ENCODE results near the gene MORN5.

Gene MORN5

DNA sequence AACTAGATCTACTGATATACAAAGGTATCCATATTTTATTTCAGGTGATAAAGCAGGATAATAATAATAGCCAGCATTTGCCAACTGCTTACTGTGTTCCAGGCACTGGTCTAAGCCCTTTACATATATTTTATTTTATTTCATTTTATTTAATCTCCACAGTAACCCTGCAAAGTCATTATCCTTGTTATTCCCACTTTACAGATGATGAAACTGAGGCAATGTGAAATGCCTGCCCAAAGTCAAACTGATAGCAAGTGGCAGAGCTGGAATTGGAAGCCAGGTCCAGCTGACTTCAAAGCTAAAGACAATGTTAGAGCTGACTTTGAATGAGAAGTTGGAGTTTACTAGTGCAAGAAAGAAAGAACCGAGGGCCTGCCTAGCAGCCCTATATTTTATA is 24.8 kb downstream of the MORN5 start:
- peaks cover 4% of the 10 kb centered on the region for H3K4me1 ChIP-seq (ENCODE audit: insufficient read depth, low read length, poor library complexity, severe bottlenecking)
- H3K27me3 ChIP-seq (ENCODE audit: insufficient read depth, low read length, poor library complexity, severe bottlenecking): no peaks in the 10 kb centered on the region
- H2AFZ ChIP-seq (ENCODE audit: low read length): no peak overlapping the region
- H3K36me3 ChIP-seq (ENCODE audit: insufficient read depth, low read length): no peaks in the 10 kb centered on the region
- no peaks in the 10 kb centered on the region for H3K9me2 ChIP-seq (replicated peaks; ENCODE audit: low read depth, low read length)
- H3K4me3 ChIP-seq (ENCODE audit: low read length, poor library complexity, severe bottlenecking): no peak overlapping the region
- no peaks in the 10 kb centered on the region for H3K79me2 ChIP-seq (ENCODE audit: insufficient read depth, low read length)
- H3K9ac ChIP-seq (ENCODE audit: low read depth, low read length, poor library complexity, severe bottlenecking): no peak overlapping the region
- no peaks in the 10 kb centered on the region for H3K9me3 ChIP-seq (ENCODE audit: insufficient read depth, low read depth, low read length)
- TF ChIP-seq EZH2phosphoT487 (IDR thresholded peaks at IDR 0.05; ENCODE audit: borderline replicate concordance): no peak
- no peaks in the 10 kb centered on the region for H3F3A ChIP-seq (ENCODE audit: low read depth)
- no peak overlapping the region for H3K4me2 ChIP-seq (ENCODE audit: low read depth, low read length, poor library complexity, severe bottlenecking)
- no peaks in the 10 kb centered on the region for H4K20me1 ChIP-seq (ENCODE audit: insufficient read depth, low read length, poor library complexity, severe bottlenecking)

DNA sequence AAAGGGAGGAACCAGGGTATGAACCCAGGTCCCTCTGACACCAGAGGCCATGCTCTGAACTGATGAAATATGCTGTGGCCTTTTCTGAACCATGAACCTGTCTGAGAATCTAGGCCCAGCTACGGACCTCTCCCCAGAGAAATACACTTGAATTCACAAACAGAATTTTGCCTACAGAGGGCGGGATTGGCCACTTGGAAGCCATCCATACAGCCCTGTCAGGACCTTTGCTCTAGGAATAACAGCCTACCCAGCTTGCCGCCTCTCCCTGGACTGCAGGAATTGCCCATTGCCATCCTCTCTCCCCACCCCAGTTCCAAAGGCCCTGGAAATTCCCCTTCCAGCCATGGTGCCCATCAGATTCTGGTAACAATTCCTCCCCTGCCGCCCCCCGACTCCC is 26.6 kb downstream of the MORN5 start:
- H3K4me1 ChIP-seq (ENCODE audit: insufficient read depth, low read length, poor library complexity, severe bottlenecking): no peaks in the 10 kb centered on the region
- no peaks in the 10 kb centered on the region for H3F3A ChIP-seq (ENCODE audit: low read depth)

DNA sequence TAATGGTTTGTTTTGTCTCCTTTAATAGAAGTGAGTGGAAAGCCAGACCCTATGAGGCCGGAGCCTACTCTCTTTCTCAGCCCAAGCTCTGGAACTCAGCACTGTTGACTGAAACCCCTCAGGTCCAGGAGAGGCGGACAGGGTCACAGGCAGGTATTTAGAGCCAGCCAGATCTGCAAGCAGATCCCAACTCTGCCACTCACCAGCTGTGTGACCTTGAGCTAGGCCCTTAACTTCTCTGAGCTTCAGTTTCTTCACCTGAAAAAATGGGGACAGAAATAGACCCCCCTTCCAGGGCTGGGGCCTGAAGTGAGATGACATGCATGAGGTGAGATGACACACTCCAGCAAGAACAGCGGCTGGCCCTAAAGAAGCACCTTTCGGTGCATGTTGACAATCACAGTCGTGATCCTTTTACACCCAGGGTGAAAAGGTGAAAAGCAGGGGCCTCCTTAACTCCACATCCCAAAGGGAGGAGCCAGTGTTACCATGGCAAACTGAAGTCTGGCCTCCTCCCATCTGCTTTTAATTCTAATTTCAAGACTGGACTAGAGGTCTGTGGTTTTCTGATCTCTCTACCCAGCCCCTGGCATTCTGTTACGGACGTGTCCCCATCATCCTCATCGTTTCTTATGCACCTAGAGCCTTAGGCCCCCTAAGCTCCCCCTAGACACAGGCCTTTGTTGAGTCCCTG is 27.2 kb downstream of the MORN5 start:
- H3K4me2 ChIP-seq (ENCODE audit: low read depth, low read length, poor library complexity, severe bottlenecking): no peak overlapping the region
- no peaks in the 10 kb centered on the region for H3K27me3 ChIP-seq (ENCODE audit: insufficient read depth, low read length, poor library complexity, severe bottlenecking)
- no peaks in the 10 kb centered on the region for H3K4me1 ChIP-seq (ENCODE audit: insufficient read depth, low read length, poor library complexity, severe bottlenecking)
- H3K9me2 ChIP-seq (replicated peaks; ENCODE audit: low read depth, low read length): no peaks in the 10 kb centered on the region
- no peaks in the 10 kb centered on the region for H4K20me1 ChIP-seq (ENCODE audit: insufficient read depth, low read length, poor library complexity, severe bottlenecking)
- TF ChIP-seq, protein P1, sequence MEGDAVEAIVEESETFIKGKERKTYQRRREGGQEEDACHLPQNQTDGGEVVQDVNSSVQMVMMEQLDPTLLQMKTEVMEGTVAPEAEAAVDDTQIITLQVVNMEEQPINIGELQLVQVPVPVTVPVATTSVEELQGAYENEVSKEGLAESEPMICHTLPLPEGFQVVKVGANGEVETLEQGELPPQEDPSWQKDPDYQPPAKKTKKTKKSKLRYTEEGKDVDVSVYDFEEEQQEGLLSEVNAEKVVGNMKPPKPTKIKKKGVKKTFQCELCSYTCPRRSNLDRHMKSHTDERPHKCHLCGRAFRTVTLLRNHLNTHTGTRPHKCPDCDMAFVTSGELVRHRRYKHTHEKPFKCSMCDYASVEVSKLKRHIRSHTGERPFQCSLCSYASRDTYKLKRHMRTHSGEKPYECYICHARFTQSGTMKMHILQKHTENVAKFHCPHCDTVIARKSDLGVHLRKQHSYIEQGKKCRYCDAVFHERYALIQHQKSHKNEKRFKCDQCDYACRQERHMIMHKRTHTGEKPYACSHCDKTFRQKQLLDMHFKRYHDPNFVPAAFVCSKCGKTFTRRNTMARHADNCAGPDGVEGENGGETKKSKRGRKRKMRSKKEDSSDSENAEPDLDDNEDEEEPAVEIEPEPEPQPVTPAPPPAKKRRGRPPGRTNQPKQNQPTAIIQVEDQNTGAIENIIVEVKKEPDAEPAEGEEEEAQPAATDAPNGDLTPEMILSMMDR (conservative IDR thresholded peaks at IDR 0.05; ENCODE audit: low read length): no peak
- no peak for TF ChIP-seq EZH2phosphoT487 (IDR thresholded peaks at IDR 0.05; ENCODE audit: borderline replicate concordance)
- H3F3A ChIP-seq (ENCODE audit: low read depth): no peaks in the 10 kb centered on the region
- no peak overlapping the region for H3K9ac ChIP-seq (ENCODE audit: low read depth, low read length, poor library complexity, severe bottlenecking)
- H3K79me2 ChIP-seq (ENCODE audit: insufficient read depth, low read length): no peaks in the 10 kb centered on the region
- no peaks in the 10 kb centered on the region for H3K36me3 ChIP-seq (ENCODE audit: insufficient read depth, low read length)
- no peaks in the 10 kb centered on the region for H3K9me3 ChIP-seq (ENCODE audit: insufficient read depth, low read depth, low read length)
- H2AFZ ChIP-seq (ENCODE audit: low read length): no peak overlapping the region
- H3K4me3 ChIP-seq (ENCODE audit: low read length, poor library complexity, severe bottlenecking): no peak overlapping the region

More for the DNA sequence above, 26.6 kb downstream of the MORN5 start:
- H3K9me3 ChIP-seq (ENCODE audit: insufficient read depth, low read depth, low read length): no peaks in the 10 kb centered on the region
- no peak overlapping the region for H3K4me2 ChIP-seq (ENCODE audit: low read depth, low read length, poor library complexity, severe bottlenecking)
- no peak overlapping the region for H2AFZ ChIP-seq (ENCODE audit: low read length)
- H3K9me2 ChIP-seq (replicated peaks; ENCODE audit: low read depth, low read length): no peaks in the 10 kb centered on the region
- H3K9ac ChIP-seq (ENCODE audit: low read depth, low read length, poor library complexity, severe bottlenecking): no peak overlapping the region
- H3K79me2 ChIP-seq (ENCODE audit: insufficient read depth, low read length): no peaks in the 10 kb centered on the region
- H3K27me3 ChIP-seq (ENCODE audit: insufficient read depth, low read length, poor library complexity, severe bottlenecking): no peaks in the 10 kb centered on the region
- no peaks in the 10 kb centered on the region for H3K36me3 ChIP-seq (ENCODE audit: insufficient read depth, low read length)
- no peak for TF ChIP-seq EZH2phosphoT487 (IDR thresholded peaks at IDR 0.05; ENCODE audit: borderline replicate concordance)
- TF ChIP-seq, protein P1 (conservative IDR thresholded peaks at IDR 0.05; ENCODE audit: low read length): no peak
- H4K20me1 ChIP-seq (ENCODE audit: insufficient read depth, low read length, poor library complexity, severe bottlenecking): no peaks in the 10 kb centered on the region
- no peak overlapping the region for H3K4me3 ChIP-seq (ENCODE audit: low read length, poor library complexity, severe bottlenecking)

DNA sequence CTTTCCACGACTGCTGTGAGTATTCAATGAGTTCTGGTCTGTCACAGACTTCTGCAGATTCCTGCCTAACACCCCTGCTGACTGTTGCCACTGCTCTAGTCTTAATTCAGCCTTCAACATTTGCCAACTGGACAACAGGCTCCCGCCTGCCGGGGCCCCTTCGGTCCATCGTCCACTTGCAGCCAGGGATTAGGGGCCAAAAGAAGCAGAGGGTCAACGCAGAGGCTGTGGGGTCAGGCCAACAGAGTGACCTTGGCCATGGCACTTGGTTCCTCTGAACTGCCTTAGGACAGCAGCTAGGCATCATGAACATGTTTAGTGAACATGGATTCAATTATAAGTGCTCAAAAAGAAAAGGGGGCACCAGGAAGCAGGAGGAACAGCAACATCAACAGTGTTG is 28.7 kb downstream of the MORN5 start:
- Histone ChIP-seq H3K9ac (ENCODE audit: low read depth, low read length, poor library complexity, severe bottlenecking) (no peak overlapping the region), H3K4me2 (ENCODE audit: low read depth, low read length, poor library complexity, severe bottlenecking) (no peak overlapping the region), H4K20me1 (ENCODE audit: insufficient read depth, low read length, poor library complexity, severe bottlenecking) (no peaks in the 10 kb centered on the region), H3K9me3 (ENCODE audit: insufficient read depth, low read depth, low read length) (no peaks in the 10 kb centered on the region), H3K36me3 (ENCODE audit: insufficient read depth, low read length) (no peaks in the 10 kb centered on the region), H3K27me3 (ENCODE audit: insufficient read depth, low read length, poor library complexity, severe bottlenecking) (no peaks in the 10 kb centered on the region), H3F3A (ENCODE audit: low read depth) (no peaks in the 10 kb centered on the region), H3K79me2 (ENCODE audit: insufficient read depth, low read length) (no peaks in the 10 kb centered on the region), H3K9me2 (replicated peaks; ENCODE audit: low read depth, low read length) (no peaks in the 10 kb centered on the region), H3K4me1 (ENCODE audit: insufficient read depth, low read length, poor library complexity, severe bottlenecking) (no peaks in the 10 kb centered on the region), H2AFZ (ENCODE audit: low read length) (no peak overlapping the region), H3K4me3 (ENCODE audit: low read length, poor library complexity, severe bottlenecking) (no peak overlapping the region)
- TF ChIP-seq, protein P1 (conservative IDR thresholded peaks at IDR 0.05; ENCODE audit: low read length): no peak
- TF ChIP-seq EZH2phosphoT487 (IDR thresholded peaks at IDR 0.05; ENCODE audit: borderline replicate concordance): no peak

All from Loucy (cell line).